ENCODE results near the gene LHFPL3.

DNA sequence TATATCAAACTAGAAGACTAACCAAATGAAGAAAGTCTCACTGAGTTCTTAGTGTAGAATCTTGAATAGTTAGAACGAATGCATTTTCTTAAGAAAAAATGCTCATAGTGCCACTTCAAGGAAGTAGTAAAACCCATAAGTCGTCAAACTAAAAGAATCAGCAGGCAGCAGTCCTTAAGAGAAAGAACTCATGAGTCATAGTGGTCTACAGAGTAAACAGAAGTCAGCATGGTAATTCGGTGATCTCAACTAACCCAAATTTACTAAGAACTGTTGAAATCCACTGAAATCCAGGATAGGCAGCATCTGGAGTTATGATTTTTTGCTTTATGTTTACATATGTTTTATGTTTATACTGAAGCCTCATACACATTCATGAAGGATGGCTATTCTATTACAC lies 256.2 kb downstream of the LHFPL3 start:
- TF ChIP-seq EZH2 (IDR thresholded peaks at IDR 0.05; ENCODE audit: insufficient read depth, poor library complexity, severe bottlenecking) (no peak), EZH2phosphoT487 (IDR thresholded peaks at IDR 0.05; ENCODE audit: insufficient read depth, low read depth) (no peak)

Data from GM23248 (cell line).